AG08395 (cell line): ENCODE data around the gene PRKCB.

Experiments used
- DNase-seq: peaks from one replicate; pipeline ENCODE4 v3.0.0; 2012; ENCODE audit warnings: mixed read lengths, low spot score

Gene PRKCB

GRCh38 chr16:23835390-23836077 is at the start of gene PRKCB:
Gene PRKCB, plus strand, starts transcription at chr16:23835983.
- peak; percentile 35 for DNase-seq

GRCh38 chr16:23786964-23787561 is 48.7 kb upstream of the PRKCB start:
- no peak for DNase-seq

GRCh38 chr16:23788685-23789084 is 47.1 kb upstream of the PRKCB start:
- DNase-seq: no peak

- no peak for DNase-seq
Observed at GRCh38 chr16:23795378-23795777, 40.4 kb upstream of the PRKCB start.

GRCh38 chr16:23796941-23797340 is 38.8 kb upstream of the PRKCB start:
- DNase-seq: no peak

GRCh38 chr16:23801378-23801777 is 34.4 kb upstream of the PRKCB start:
- peak; percentile 74 for DNase-seq

GRCh38 chr16:23802776-23803175 is 33.0 kb upstream of the PRKCB start:
- DNase-seq: no peak

GRCh38 chr16:23803591-23804123 is 32.1 kb upstream of the PRKCB start:
- DNase-seq: peak; percentile 47

GRCh38 chr16:23807028-23807427 is 28.8 kb upstream of the PRKCB start:
- DNase-seq: no peak

- no peak for DNase-seq
Observed at GRCh38 chr16:23821467-23821866, 14.3 kb upstream of the PRKCB start.

GRCh38 chr16:23821875-23822688 is 13.7 kb upstream of the PRKCB start:
- no peak for DNase-seq

GRCh38 chr16:23823475-23824384 is 12.1 kb upstream of the PRKCB start:
- no peak for DNase-seq

GRCh38 chr16:23824909-23825308 is 10.9 kb upstream of the PRKCB start:
- DNase-seq: no peak

- DNase-seq: no peak
Observed at GRCh38 chr16:23826528-23827045, 9.2 kb upstream of the PRKCB start.

- DNase-seq: no peak
Observed at GRCh38 chr16:23827057-23827456, 8.7 kb upstream of the PRKCB start.

- DNase-seq: no peak
Observed at GRCh38 chr16:23829454-23829853, 6.3 kb upstream of the PRKCB start.

GRCh38 chr16:23830276-23830675 is 5.5 kb upstream of the PRKCB start:
- no peak for DNase-seq

GRCh38 chr16:23832882-23833281 is 2.9 kb upstream of the PRKCB start:
- DNase-seq: no peak

GRCh38 chr16:23833504-23833903 is 2.3 kb upstream of the PRKCB start:
- no peak for DNase-seq

GRCh38 chr16:23833960-23834685 is 1.7 kb upstream of the PRKCB start:
- DNase-seq: no peak

GRCh38 chr16:23836078-23836403 is 258 bp downstream of the PRKCB start:
- no peak for DNase-seq
